IPS DF 19.7 (cell line): ENCODE results near the gene PAN3.

Source experiments
- DNase-seq: peaks from one replicate; pipeline ENCODE4 v3.0.0-alpha.2; 2013; ENCODE audit warnings: low read depth, low spot score

Gene PAN3

GRCh38 chr13:28299916-28300315, 161.6 kb downstream of the PAN3 start:
- DNase-seq, result no peak

- DNase-seq, result no peak
Observed at GRCh38 chr13:28301839-28302238, 163.5 kb downstream of the PAN3 start.

- DNase-seq, result no peak
Observed at GRCh38 chr13:28306325-28306724, 168.0 kb downstream of the PAN3 start.

- no peak for DNase-seq
Observed at GRCh38 chr13:28313579-28313978, 175.2 kb downstream of the PAN3 start.

- no peak for DNase-seq
Observed at GRCh38 chr13:28314879-28315278, 176.5 kb downstream of the PAN3 start.

- DNase-seq, result no peak
Observed at GRCh38 chr13:28316129-28316528, 177.8 kb downstream of the PAN3 start.

- DNase-seq, result no peak
Observed at GRCh38 chr13:28316836-28317235, 178.5 kb downstream of the PAN3 start.

GRCh38 chr13:28318496-28318895, 180.2 kb downstream of the PAN3 start:
- DNase-seq, result no peak

GRCh38 chr13:28319528-28319927, 181.2 kb downstream of the PAN3 start:
- no peak for DNase-seq

GRCh38 chr13:28320209-28320608, 181.9 kb downstream of the PAN3 start:
- no peak for DNase-seq

- no peak for DNase-seq
Observed at GRCh38 chr13:28320884-28321574, 182.7 kb downstream of the PAN3 start.

GRCh38 chr13:28321756-28322155, 183.4 kb downstream of the PAN3 start:
- DNase-seq, result no peak

- DNase-seq, result no peak
Observed at GRCh38 chr13:28322256-28322905, 184.0 kb downstream of the PAN3 start.

GRCh38 chr13:28324181-28324789, 185.9 kb downstream of the PAN3 start:
- peak; percentile 38 for DNase-seq

- DNase-seq, result no peak
Observed at GRCh38 chr13:28325022-28325421, 186.7 kb downstream of the PAN3 start.

- no peak for DNase-seq
Observed at GRCh38 chr13:28326056-28326455, 187.7 kb downstream of the PAN3 start.

GRCh38 chr13:28327373-28328270, 189.3 kb downstream of the PAN3 start:
- DNase-seq, result no peak

GRCh38 chr13:28328271-28328607, 189.9 kb downstream of the PAN3 start:
- no peak for DNase-seq

- no peak for DNase-seq
Observed at GRCh38 chr13:28329395-28330158, 191.2 kb downstream of the PAN3 start.

GRCh38 chr13:28333204-28333881, 195.0 kb downstream of the PAN3 start:
- DNase-seq, result no peak

- DNase-seq, result no peak
Observed at GRCh38 chr13:28336193-28336657, 197.9 kb downstream of the PAN3 start.
